Calu3 (cell line): Measurements from ENCODE around the gene FRMD3. TPM values are rescaled to one million over a fixed set of nuclear protein-coding genes. Genes with fewer than 3 reads are reported as not detected.

Experiments
- BruUV-seq: library from RNA; stranded (reverse); fragments of 400-500 nt; replicated peaks from 2 replicates; lab custom pipeline; 2021; lab: Mats Ljungman, UMichigan
- CTCF ChIA-PET: fragments of 300-600 bp; sonication (Branson Sonifier 250); formaldehyde crosslinking; loops from one replicate; lab custom pipeline; 2022; ENCODE audit warnings: antibody characterized with exemption; lab: Charles Lee
- DNase-seq: peaks from one replicate; pipeline ENCODE4 v3.0.0; 2022
- H3K27ac Mint-ChIP-seq: one replicate; pipeline ENCODE4 v1.8.0; 2022; ENCODE audit warnings: mixed read lengths; ENCODE audit not compliant: unreplicated experiment
- H3K27me3 Mint-ChIP-seq: one replicate; pipeline ENCODE4 v1.8.0; 2022; ENCODE audit warnings: mixed read lengths; ENCODE audit not compliant: unreplicated experiment
- H3K36me3 Mint-ChIP-seq: one replicate; pipeline ENCODE4 v1.8.0; 2022; ENCODE audit warnings: mild to moderate bottlenecking, moderate library complexity, mixed read lengths; ENCODE audit not compliant: insufficient read depth, unreplicated experiment
- H3K4me1 Mint-ChIP-seq: one replicate; pipeline ENCODE4 v1.8.0; 2022; ENCODE audit warnings: mild to moderate bottlenecking, low read depth, mixed read lengths; ENCODE audit not compliant: unreplicated experiment
- H3K4me3 Mint-ChIP-seq: one replicate; pipeline ENCODE4 v1.8.0; 2022; ENCODE audit warnings: mild to moderate bottlenecking, low read depth, moderate library complexity, mixed read lengths; ENCODE audit not compliant: unreplicated experiment
- H3K9me3 Mint-ChIP-seq: one replicate; pipeline ENCODE4 v1.8.0; 2022; ENCODE audit warnings: low read depth, mixed read lengths; ENCODE audit not compliant: unreplicated experiment
- intact Hi-C: fragments of 100-400 bp; cut with micrococcal nuclease; formaldehyde crosslinking; loops from one replicate; pipeline ENCODE4 v1.10.0; 2022; ENCODE audit not compliant: unreplicated experiment
- total RNA-seq: library from RNA; stranded (reverse); gene quantifications from 2 replicates; pipeline ENCODE4 v1.2.3, GENCODE V29; 2022
- TF ChIP-seq, protein P1 (sequence below): fragments of 200-600 bp; IDR thresholded peaks from one replicate; pipeline ENCODE4 v1.8.0; 2022; ENCODE audit warnings: antibody characterized with exemption; ENCODE audit not compliant: unreplicated experiment

FRMD3 gene
- total RNA-seq, 1 experiment from 2014 or later, result 0.38 TPM

GRCh38 chr9:83323148-83323547, 215.1 kb downstream of the FRMD3 start:
- BruUV-seq, result no TSS peak
- no peaks in the 10 kb centered on the region for H3K27me3 Mint-ChIP-seq
- no peaks in the 10 kb centered on the region for H3K36me3 Mint-ChIP-seq
- TF ChIP-seq, protein P1, sequence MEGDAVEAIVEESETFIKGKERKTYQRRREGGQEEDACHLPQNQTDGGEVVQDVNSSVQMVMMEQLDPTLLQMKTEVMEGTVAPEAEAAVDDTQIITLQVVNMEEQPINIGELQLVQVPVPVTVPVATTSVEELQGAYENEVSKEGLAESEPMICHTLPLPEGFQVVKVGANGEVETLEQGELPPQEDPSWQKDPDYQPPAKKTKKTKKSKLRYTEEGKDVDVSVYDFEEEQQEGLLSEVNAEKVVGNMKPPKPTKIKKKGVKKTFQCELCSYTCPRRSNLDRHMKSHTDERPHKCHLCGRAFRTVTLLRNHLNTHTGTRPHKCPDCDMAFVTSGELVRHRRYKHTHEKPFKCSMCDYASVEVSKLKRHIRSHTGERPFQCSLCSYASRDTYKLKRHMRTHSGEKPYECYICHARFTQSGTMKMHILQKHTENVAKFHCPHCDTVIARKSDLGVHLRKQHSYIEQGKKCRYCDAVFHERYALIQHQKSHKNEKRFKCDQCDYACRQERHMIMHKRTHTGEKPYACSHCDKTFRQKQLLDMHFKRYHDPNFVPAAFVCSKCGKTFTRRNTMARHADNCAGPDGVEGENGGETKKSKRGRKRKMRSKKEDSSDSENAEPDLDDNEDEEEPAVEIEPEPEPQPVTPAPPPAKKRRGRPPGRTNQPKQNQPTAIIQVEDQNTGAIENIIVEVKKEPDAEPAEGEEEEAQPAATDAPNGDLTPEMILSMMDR, result no peak
- DNase-seq, result no peak
- H3K9me3 Mint-ChIP-seq, result no peaks in the 10 kb centered on the region
- CTCF ChIA-PET, result no interaction called here
- H3K4me3 Mint-ChIP-seq, result no peak overlapping the region
- no peaks in the 10 kb centered on the region for H3K4me1 Mint-ChIP-seq
- no peak overlapping the region for H3K27ac Mint-ChIP-seq
- intact Hi-C loops, result no loop called here

GRCh38 chr9:83322438-83322837, 215.8 kb downstream of the FRMD3 start:
- Mint-ChIP-seq H3K4me1 (no peaks in the 10 kb centered on the region), H3K27me3 (no peaks in the 10 kb centered on the region), H3K27ac (no peak overlapping the region), H3K36me3 (no peaks in the 10 kb centered on the region), H3K9me3 (no peaks in the 10 kb centered on the region), H3K4me3 (no peak overlapping the region)
- intact Hi-C loops, result no loop called here
- CTCF ChIA-PET, result no interaction called here
- TF ChIP-seq, protein P1, result no peak
- no peak for DNase-seq
- BruUV-seq, result no TSS peak

DNA sequence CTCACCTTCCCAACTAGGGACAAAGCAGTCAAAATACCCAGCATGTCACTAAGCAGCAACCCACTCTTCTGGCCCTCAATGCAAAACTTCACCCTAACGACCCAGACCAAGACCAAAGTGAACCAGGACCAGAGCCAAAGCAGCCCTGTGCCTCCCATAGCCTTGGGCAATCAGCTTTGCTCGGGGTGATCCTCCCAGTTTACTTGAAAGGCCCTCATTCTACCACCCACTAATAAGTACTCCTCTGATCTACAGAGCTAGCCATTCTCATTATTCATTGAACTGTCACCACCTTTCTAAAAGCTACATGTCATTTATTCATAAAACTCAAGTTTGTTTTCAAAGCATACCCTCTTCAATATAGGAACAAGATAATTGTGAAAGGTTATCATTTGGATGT, 221.0 kb downstream of the FRMD3 start:
- CTCF ChIA-PET, result no interaction called here
- no peaks in the 10 kb centered on the region for H3K27me3 Mint-ChIP-seq
- BruUV-seq, result no TSS peak
- H3K9me3 Mint-ChIP-seq, result no peaks in the 10 kb centered on the region
- TF ChIP-seq, protein P1, result no peak
- H3K4me1 Mint-ChIP-seq, result no peaks in the 10 kb centered on the region
- intact Hi-C loops, result no loop called here
- H3K4me3 Mint-ChIP-seq, result no peak overlapping the region
- no peak overlapping the region for H3K27ac Mint-ChIP-seq
- no peaks in the 10 kb centered on the region for H3K36me3 Mint-ChIP-seq
- DNase-seq, result no peak

DNA sequence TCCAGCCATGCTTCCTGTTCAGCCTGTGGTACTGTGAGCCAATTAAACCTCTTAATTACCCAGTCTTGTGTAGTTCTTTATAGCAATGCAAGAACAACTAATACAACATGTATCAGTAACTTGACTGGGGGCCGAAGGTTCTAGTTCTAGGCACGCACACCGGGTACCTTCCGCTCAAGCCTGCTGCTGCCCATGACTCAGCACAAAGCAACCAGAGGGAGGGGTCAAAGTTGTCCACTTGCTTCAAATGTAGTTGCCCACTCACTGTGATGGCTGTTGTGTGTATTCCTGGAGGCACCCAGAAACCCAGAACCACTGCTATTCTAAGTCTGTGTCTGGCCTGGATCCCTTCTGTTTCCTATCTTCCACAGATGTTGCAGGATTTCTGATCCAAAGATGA, 222.6 kb downstream of the FRMD3 start:
- no peaks in the 10 kb centered on the region for H3K27me3 Mint-ChIP-seq
- no TSS peak for BruUV-seq
- CTCF ChIA-PET, result no interaction called here
- H3K4me1 Mint-ChIP-seq, result no peaks in the 10 kb centered on the region
- intact Hi-C loops, result no loop called here
- TF ChIP-seq, protein P1, result no peak
- no peaks in the 10 kb centered on the region for H3K36me3 Mint-ChIP-seq
- H3K9me3 Mint-ChIP-seq, result no peaks in the 10 kb centered on the region
- H3K4me3 Mint-ChIP-seq, result no peak overlapping the region
- H3K27ac Mint-ChIP-seq, result no peak overlapping the region
- no peak for DNase-seq
